GM19438 (cell line): ENCODE measurements around the gene STX10.

Experiments
- ATAC-seq: cut with Tn5 transposase; IDR thresholded peaks from one replicate; pipeline ENCODE4 v1.9.1; 2021; ENCODE audit warnings: low read depth; ENCODE audit not compliant: unreplicated experiment

The STX10 gene

GRCh38 chr19:13165162-13165997, 15.2 kb upstream of the STX10 start:
- no peak for ATAC-seq

DNA sequence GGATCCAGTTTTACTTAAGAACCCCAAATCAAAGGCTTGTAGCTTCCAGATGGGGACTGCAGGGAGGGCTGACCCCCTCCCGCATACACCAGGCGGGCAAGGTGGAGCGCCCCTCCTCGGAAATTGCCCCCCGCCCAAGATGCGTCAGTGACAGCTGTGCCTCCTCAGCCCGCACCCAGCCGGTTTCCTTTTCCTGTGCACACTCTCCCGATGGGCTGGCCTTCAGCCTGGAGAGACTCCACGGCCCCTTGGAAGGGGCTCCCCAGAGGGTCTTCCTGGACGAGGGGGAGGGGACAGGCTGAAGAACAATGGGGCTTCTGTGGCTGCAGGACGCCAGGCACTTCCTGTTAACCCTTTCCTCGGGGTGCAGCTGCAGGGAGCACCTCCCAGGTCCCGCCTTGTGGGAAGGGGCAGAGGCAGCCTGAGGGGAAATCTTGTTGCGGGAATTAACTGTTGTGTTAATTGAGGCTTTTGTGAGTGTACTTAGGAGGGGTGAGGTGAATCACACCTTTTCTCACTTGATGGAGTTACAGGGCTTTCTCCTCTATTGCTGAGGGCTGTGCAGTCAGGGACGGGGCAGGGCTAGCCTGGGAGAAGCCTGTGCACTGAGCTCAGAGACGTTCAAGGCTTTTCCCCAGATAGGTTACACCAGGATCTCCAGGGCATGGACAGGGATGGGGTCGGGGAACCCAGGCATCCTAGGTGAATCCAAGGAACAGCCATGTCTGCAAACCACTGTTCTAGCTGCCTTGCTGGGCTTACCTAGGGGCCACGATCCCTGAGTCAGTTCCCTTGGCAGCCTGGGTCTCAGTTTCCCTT, 14.4 kb upstream of the STX10 start:
- ATAC-seq, result no peak

DNA sequence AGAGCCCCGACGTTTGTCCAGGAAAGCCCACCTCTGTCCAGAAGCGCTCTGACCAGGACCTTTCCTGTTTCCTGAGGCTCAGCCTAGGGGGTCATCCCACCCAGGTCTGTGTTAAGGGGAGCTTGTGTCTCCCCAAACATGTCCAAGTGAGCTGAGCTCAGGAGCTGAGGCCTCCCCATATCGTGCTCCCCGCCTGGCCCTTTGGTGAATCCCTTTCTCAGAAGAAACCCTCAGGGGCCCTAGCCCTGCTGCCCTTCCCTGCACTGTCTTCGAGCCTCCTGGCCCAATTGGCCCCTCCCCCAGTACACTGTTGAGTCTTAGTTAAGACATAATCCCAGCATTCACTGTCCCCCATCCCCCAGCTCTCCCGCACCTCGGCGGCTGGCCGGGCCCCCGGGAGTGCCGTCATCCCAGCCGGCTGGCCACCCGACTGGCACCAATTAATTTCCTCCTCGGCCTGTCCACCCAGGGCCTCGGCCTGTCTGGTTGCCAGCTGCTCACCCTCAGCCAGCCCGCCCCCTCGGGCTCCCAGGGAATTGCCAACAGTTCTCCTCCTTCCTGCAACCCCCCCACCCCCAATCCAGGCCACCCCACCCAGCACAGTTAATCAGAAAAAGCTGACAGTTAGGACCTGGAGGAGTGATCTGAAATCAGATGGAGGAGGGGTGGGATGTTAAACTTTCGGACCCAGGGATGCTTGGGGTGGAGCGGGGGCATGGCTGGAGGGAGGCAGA, 13.6 kb upstream of the STX10 start:
- ATAC-seq, result no peak

DNA sequence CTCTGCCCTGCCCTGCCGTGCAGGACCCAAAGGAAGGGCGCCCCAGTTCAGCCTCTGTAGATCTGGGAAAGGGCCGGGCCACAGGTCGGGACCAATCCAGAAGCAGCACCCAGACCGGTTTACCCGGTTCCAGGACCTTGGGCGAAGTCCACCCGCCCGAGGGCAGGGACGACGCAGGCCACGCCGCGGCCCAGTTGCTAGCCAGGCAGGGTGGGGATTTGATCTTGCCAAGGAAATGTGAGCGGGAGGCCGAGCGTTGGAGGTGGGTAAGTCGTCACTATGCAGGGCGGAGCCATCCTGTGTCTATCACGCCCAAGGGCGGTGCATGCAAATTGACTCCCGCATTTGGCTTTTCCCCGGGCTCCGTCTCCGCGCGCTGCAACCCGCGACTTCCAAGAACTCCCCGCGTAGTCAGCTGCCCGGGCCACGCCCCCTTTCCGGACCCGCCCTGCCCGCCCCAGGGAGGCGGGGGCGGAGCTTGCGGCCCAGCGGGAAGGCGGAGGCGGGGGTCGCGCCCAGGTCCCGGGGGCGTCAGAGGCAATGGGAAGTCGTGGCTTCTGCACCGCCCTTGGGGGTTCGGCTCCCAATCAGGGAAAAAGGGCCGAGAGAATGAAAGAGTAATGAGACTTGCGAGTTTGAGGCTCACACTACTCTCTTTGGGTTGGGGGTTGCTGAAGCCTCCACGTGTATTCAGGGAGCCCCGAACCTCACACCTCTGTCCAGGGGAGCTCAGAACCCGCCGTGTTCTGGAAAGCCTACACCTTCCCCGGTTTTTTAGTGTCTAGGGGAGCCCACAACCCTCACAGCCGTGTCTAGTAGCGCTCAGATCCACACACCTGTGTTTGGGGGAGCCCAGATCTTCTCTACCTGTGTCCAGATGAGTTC, 12.8 kb upstream of the STX10 start:
- peak; percentile 39 for ATAC-seq

- no peak for ATAC-seq
Observed at GRCh38 chr19:13160557-13160956, 10.4 kb upstream of the STX10 start.

GRCh38 chr19:13159713-13160112, 9.5 kb upstream of the STX10 start:
- ATAC-seq, result no peak

GRCh38 chr19:13155472-13156359, 5.5 kb upstream of the STX10 start:
- ATAC-seq, result no peak

GRCh38 chr19:13154911-13155471, 4.8 kb upstream of the STX10 start:
- no peak for ATAC-seq

GRCh38 chr19:13154241-13154778, 4.1 kb upstream of the STX10 start:
- ATAC-seq, result no peak

- ATAC-seq, result no peak
Observed at GRCh38 chr19:13153569-13154240, 3.5 kb upstream of the STX10 start.

DNA sequence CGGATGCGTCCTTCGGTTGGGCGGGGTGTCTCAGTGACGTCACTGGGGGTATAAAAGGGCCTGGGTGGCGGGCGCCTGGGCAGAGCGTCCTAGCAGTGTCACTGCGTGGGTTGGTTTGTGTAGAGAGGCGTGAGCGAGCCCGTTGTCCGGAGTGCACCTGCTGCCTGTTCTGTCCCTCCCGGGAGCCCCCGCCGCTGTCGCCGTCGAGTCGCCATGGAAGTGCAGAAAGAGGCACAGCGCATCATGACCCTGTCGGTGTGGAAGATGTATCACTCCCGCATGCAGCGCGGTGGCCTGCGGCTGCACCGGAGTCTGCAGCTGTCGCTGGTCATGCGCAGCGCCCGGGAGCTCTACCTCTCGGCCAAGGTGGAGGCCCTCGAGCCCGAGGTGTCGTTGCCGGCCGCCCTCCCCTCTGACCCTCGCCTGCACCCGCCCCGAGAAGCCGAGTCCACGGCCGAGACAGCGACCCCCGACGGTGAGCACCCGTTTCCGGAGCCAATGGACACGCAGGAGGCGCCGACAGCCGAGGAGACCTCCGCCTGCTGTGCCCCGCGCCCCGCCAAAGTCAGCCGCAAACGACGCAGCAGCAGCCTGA, 2.9 kb upstream of the STX10 start:
- no peak for ATAC-seq

DNA sequence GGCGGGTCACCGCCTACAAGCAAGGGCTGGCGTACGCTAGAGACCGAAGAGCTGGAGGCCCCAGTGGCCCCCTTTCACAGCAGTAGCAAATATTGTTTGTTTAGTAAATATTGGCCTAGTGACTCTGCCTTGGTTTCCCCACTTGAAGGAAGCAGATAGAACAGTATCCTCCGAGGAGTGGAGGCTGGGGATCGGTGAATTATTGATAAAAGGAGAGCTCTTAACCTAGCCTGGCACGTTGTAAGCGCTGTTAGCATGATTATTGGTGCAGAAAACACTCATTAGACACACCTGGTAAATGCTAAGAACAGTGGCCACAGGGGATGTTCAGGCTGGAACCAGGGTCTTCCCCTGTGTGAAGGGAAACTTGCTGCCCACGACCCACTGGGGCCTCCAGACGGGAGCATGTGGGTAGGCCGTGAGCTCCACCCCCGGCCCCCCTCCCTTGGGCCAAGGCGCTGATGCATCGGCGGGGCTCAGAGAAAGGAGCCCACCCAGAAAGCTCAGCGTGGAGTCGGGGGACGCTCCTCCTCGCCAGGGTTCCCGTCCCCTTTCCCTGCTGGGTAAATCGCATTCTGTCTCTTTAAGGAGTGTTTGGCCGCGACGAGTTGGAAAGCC, 2.3 kb upstream of the STX10 start:
- no peak for ATAC-seq

- peak; percentile 39 for ATAC-seq
Observed at GRCh38 chr19:13151605-13152355, 1.6 kb upstream of the STX10 start.

- no peak for ATAC-seq
Observed at GRCh38 chr19:13150931-13151604, 893 bp upstream of the STX10 start.

- ATAC-seq, result no peak
Observed at GRCh38 chr19:13149628-13150186, 468 bp downstream of the STX10 start.
